ES-I3 (cell line): ENCODE measurements around the gene SH3BGR.
"Not testable (repeated sequence)": the region's sequence is repeated elsewhere in the genome, so short reads cannot be mapped to it uniquely, and the experiment has no call there.

Experiments
- H3K36me3 ChIP-seq: 2 replicates; pipeline ENCODE4 v1.6.1; 2013; ENCODE audit warnings: mild to moderate bottlenecking, low read length, control low read depth, moderate library complexity; ENCODE audit not compliant: insufficient read depth
- H3K4me1 ChIP-seq: 2 replicates; pipeline ENCODE4 v1.6.1; 2013; ENCODE audit warnings: mild to moderate bottlenecking, control low read depth, low read length; ENCODE audit not compliant: insufficient read depth
- H3K9ac ChIP-seq: 2 replicates; pipeline ENCODE4 v1.6.1; 2013; ENCODE audit warnings: low read depth, mild to moderate bottlenecking, low read length, moderate library complexity
- H3K9me3 ChIP-seq: 2 replicates; pipeline ENCODE4 v1.6.1; 2013; ENCODE audit warnings: mild to moderate bottlenecking, low read length, moderate library complexity; ENCODE audit not compliant: control insufficient read depth, insufficient read depth

SH3BGR gene

DNA sequence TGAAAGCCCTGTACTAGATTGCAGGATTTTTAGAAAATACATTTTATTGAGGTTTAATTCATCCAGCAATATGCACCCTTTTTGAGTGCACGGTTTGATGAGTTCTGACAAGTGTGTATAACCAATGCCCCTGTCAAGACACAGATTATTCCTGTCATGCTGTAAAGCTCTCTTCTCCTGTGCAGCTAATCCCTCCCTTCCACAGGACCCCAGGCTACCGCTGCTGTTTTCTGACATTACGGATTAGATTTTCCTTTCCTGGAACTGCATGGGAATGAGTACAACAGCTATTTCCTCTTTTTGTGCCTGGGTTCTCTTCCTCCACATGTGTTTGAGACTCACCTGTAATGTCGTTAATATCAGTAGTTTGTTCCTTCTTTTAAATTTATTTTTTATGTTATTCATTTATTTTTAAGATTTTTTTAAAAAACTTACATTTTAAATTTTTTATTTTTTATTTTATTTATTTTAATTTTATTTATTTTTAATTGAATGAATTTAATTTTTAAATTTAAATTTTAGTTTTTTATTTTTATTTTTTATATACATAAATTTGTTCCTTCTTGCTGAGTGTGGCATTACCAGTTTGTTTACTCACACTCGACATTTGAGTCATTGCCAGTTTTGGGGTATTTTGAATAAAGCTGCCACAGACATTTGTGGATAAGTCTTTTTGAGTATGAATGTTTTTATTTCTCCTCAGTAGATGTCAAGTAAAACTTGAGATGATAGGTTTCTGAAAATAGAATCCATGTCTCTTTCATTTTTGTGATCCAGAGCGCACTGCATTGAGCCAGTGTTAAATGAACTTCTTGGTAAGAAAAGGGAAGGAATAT, 82.0 kb downstream of the SH3BGR start:
- peaks cover 11% of the 10 kb centered on the region for H3K4me1 ChIP-seq
- H3K9me3 ChIP-seq = peaks cover 8% of the 10 kb centered on the region; the same call in 1 of the 2 replicates
- H3K36me3 ChIP-seq = no peaks in the 10 kb centered on the region
- no peak overlapping the region for H3K9ac ChIP-seq

DNA sequence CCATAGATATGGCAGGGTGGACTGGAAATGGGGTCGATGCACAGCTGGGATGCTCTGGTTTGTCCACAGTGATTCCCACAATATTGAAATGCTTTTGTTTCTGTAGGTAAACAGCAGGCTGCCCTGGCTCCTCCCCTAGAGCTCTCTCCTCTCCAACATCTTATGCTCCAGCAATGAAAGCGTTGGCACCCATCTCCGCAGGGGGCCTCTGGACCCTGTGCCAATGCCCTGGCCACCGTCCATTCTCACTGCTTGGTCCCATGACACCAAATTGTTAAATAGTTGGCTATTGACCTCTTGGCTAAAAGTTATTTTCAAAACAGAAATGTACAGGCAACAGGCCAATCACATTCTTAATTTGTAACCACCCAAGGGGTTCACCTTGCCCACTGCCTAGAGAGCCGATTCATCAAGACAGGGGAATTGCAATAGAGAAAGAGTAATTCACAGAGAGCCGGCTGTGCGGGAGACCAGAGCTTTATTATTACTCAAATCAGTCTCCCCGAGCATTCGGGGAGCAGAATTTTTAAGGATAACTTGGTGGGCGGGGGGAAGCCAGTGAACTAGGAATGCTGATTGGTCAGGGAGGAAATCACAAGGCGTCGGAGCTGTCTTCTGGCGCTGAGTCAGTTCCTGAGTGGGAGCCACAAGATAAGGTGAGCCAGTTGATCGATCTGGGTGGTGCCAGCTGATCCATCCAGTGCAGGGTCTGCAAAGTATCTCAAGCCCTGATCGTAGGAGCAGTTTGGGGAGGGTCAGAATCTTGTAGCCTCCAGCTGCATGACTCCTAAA, 84.1 kb downstream of the SH3BGR start:
- Histone ChIP-seq H3K9ac (no peak overlapping the region), H3K36me3 (no peaks in the 10 kb centered on the region), H3K4me1 (peaks cover 11% of the 10 kb centered on the region), H3K9me3 (peaks cover 22% of the 10 kb centered on the region; the same call in 1 of the 2 replicates)

DNA sequence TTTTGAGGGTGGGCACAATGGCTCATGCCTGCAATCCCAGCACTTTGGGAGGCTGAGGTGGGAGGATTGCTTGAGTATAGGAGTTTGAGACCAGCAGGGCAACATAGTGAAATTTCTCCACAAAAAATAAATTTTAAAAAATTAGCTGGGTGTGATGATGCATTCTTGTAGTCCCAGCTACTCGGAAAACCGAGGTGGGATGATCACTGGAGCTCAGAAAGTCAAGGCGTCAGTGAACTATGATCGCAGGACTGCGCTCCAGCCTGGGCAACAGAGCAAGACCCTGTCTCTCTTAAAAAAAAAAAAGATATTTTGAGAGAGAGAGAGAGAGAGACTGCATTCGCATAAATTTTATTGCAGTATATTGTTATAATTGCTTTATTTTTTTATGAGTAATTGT, 85.1 kb downstream of the SH3BGR start:
- H3K9ac ChIP-seq = no peak overlapping the region
- peaks cover 23% of the 10 kb centered on the region; the same call in 1 of the 2 replicates for H3K9me3 ChIP-seq
- H3K4me1 ChIP-seq = peaks cover 11% of the 10 kb centered on the region
- no peaks in the 10 kb centered on the region for H3K36me3 ChIP-seq

DNA sequence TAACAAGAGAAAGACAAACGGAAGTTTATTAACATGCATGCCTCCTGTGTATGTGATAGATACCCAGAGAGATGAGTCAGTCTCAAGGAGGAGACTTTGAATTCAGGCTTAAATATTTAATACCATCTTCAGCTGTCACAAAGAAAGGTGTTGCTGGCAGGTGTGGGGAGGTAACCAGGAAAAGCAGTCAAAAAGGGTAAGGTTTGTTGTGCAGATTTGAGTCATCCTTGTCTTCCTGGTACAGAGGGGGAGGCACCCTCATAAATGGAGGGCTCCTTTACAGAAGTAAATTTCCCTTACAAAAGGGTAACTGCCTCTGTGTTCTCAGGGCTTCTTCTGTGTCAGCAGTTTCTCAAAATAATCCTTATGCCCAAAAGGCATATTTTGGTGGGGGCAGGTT, 85.8 kb downstream of the SH3BGR start:
- H3K36me3 ChIP-seq = no peaks in the 10 kb centered on the region
- H3K4me1 ChIP-seq = peaks cover 11% of the 10 kb centered on the region
- H3K9me3 ChIP-seq = peaks cover 30% of the 10 kb centered on the region; the same call in 1 of the 2 replicates
- no peak overlapping the region for H3K9ac ChIP-seq

DNA sequence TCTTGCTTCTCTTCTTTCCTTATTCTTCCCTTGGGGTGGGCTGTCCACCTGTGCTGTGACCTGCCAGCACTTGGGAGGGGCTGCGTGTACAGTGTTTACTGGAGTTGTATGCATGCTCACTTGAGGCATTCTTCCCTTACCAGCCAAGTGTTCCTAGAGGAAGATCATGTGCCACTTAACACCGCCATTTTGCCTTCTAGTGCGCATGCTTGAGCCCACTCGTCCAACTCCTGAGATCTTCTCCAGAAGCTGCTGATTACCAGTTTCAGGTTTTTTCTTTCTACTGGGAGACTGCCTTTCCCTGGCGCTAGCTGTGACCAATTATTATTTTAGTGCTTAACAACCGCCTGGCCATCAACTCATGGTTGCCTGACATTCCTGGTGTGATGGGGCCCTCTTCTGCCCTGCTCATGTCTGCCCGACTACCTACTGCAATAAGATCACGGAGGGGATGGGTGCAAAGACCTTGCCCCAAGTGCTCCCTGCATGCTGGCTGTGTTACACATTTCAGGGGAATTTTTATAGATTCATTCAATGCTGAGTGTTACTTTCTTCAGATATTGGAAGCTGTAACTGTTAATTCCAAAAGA, 86.8 kb downstream of the SH3BGR start:
- Histone ChIP-seq H3K4me1 (peaks cover 11% of the 10 kb centered on the region), H3K9ac (no peak overlapping the region), H3K36me3 (no peaks in the 10 kb centered on the region), H3K9me3 (peaks cover 30% of the 10 kb centered on the region; the same call in 1 of the 2 replicates)

DNA sequence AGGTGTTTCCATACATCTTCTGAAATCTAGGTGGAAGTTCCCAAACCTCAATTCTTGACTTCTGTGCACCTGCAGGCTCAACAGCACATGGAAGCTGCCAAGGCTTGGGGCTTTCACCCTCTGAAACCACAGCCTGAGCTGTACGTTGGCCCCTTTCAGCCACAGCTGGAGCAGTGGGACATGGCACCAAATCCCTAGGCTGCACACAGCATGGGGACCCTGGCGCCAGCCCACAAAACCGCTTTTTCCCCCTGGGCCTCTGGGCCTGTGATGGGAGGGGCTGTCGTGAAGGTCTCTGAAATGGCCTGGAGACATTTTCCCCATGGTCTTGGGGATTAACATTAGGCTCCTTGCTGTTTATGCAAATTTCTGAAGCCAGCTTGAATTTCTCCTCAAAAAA, 88.6 kb downstream of the SH3BGR start:
- H3K4me1 ChIP-seq = peaks cover 11% of the 10 kb centered on the region
- not testable (repeated sequence) for H3K36me3 ChIP-seq, H3K9ac ChIP-seq
- H3K9me3 ChIP-seq = peaks cover 29% of the 10 kb centered on the region; the same call in 1 of the 2 replicates

DNA sequence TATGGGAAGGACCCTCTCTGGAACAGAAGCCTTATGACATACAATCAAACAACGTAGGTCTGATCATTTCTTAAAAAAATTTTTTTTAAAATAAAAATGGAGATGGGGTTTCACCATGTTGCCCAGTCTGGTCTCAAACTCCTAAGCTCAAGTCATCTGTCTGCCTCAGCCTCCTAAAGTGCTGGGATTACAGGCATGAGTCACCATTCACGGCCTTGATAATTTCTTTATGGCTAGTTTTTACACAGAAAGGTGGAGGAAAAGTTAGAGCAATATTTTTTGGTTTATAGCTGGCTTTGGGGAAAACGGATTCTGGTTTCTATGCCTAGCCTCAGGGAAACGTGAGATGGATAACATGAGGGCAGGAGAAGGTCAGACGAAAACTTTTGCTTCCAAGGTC, 91.0 kb downstream of the SH3BGR start:
- Histone ChIP-seq H3K9ac (no peak overlapping the region), H3K4me1 (peaks cover 10% of the 10 kb centered on the region), H3K36me3 (no peaks in the 10 kb centered on the region), H3K9me3 (peaks cover 25% of the 10 kb centered on the region; the same call in 1 of the 2 replicates)

DNA sequence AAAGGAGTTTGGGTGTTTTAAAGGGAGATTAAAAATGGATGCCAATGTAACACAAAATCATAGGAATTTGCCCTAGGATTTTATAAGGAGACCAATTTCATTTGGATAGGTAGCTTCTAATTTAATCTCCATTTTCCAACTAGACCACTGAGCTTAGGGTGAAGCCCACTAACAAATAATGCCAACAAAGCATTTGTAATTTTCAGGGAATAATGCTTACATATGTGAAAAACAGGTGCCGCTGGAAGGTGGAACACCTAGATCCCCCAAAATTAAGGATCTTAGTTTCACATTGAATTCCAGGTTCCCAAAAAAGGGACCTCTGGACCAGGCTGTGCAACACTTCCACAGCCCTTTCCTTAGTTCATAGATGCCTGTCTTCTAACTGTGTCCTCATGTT, 94.8 kb downstream of the SH3BGR start:
- no peaks in the 10 kb centered on the region for H3K36me3 ChIP-seq
- H3K4me1 ChIP-seq = no peaks in the 10 kb centered on the region
- peaks cover 9% of the 10 kb centered on the region for H3K9me3 ChIP-seq
- H3K9ac ChIP-seq = no peak overlapping the region

DNA sequence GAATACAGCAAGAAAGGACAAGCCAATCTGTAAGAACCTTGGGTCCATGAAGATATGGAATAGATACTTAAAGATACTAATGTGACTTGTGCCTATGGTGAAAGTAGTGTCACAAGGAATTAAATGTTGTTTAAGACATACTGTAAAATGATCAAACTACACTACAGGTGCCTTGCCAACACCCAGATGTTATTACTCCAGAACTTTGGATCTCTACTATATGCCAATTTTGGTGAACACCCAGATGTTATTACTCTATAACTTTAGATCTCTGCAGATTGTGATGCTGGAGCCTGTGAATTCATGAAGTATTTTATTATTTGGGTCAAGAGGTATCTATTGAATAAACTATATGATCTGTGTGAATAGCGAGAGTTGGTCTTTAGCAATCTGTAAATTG, 101.1 kb downstream of the SH3BGR start:
- no peaks in the 10 kb centered on the region for H3K36me3 ChIP-seq
- peaks cover 15% of the 10 kb centered on the region for H3K9me3 ChIP-seq
- H3K9ac ChIP-seq = no peak overlapping the region
- H3K4me1 ChIP-seq = no peaks in the 10 kb centered on the region

DNA sequence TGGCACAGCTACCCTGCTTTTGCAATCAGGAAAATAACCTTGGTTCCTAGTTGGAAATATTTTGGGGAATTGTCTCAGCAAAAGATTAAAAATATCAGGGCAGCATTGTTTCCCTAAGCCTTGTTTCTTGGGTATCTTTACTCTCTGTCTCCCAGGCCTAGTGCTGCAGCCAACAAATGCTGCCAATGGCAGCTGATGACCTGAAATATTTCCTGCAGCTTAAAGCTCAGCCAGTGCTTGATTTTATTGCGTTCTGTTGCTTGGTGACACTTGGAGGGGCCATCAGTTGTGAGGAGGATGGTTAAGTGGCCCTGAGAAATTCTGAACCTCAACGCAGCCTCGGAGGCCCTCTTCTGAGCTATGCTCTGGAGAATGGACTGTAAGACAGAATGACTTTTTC, 101.6 kb downstream of the SH3BGR start:
- Histone ChIP-seq H3K9me3 (peaks cover 15% of the 10 kb centered on the region), H3K36me3 (no peaks in the 10 kb centered on the region), H3K4me1 (no peaks in the 10 kb centered on the region), H3K9ac (no peak overlapping the region)

DNA sequence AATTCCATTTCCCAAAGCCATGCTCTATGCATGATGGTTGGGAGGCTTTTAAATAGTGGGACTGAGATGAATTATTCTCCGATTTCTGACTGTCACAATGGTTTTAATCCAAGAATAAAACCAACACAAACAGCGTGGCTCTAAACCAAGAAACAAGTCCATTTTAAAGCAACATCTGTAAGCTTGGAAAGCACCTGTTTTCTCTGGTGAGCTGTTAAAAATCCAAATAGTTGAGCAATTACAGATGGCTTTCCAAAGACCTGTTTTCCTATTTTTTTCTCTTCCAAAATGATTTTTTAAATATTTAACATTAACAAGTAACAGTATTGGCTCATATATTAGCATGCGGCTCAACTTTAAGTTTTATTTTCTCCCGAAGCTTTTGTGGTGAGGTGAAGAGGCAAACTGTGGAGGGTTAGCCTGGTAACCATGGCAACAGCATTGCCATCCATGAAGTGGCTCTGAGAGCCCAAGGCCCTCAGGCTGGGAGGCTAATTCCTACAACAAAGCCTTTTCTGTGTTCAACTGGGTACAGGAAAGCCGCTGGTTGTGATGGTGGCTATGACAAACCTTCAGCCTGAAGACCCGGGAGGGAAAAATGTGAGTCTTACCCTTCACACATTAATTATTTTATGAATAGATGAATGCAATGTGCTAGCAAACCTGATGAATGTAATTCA, 104.3 kb downstream of the SH3BGR start:
- H3K36me3 ChIP-seq = no peaks in the 10 kb centered on the region
- H3K9ac ChIP-seq = no peak overlapping the region
- H3K4me1 ChIP-seq = no peaks in the 10 kb centered on the region
- H3K9me3 ChIP-seq = peaks cover 15% of the 10 kb centered on the region

DNA sequence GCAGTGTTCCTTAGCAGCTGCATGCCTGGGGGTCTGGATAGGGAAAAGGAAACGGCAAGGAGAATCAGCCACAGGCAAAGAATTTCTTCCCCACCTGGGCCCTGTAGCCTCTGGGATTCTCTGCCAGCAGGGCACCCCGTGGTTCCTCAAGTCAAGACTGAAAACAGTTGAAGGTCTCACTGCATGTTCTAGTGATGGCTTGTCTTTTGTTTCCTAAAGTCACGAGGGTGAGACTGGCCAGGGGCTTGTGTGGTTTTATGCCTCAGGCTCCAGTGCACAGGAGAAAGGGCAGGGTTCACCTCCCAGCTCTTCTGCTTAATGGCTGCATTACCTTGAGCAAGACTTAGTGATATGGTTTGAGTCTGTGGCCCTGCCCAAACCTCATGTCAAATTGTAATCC, 107.7 kb downstream of the SH3BGR start:
- Histone ChIP-seq H3K36me3 (no peaks in the 10 kb centered on the region), H3K9me3 (no peaks in the 10 kb centered on the region), H3K4me1 (no peaks in the 10 kb centered on the region), H3K9ac (no peak overlapping the region)

DNA sequence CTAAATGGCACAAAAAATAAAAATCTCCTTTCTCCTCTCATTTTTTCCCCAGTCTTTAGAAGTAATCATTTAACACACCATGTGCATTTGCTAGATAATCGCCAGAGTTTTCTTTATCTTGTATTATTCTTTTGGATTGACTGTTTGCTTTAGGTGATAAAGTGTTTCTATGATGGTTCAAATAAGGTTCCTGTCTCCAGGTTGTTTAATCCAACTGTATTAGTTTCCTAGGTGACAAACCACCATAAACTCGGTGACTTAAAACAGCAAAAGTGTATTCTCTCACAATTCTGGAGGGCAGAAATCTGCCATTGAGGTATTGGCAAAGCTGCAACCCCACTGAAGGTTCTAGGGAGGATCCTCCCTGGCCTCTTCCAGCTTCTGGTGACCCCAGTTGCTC, 109.4 kb downstream of the SH3BGR start:
- Histone ChIP-seq H3K36me3 (no peaks in the 10 kb centered on the region), H3K9me3 (no peaks in the 10 kb centered on the region), H3K4me1 (no peaks in the 10 kb centered on the region), H3K9ac (no peak overlapping the region)
